Daoy (cell line): ENCODE data around the gene WDCP. TPM values are rescaled to one million over a fixed set of nuclear protein-coding genes. Genes with fewer than 3 reads are reported as not detected.

ENCODE experiments used
- DNase-seq: peaks from one replicate; pipeline ENCODE4 v3.0.0-alpha.2; 2015; ENCODE audit warnings: low read depth
- total RNA-seq: library from RNA; depleted of rRNA; stranded (reverse); fragments of >200 nt; shearing (Covaris generic); gene quantifications from 2 replicates; pipeline ENCODE4 v1.2.3, GENCODE V29; 2014; rRNA removed

WDCP gene
- total RNA-seq, 1 experiment from 2014 or later, result 14.6 TPM

DNA sequence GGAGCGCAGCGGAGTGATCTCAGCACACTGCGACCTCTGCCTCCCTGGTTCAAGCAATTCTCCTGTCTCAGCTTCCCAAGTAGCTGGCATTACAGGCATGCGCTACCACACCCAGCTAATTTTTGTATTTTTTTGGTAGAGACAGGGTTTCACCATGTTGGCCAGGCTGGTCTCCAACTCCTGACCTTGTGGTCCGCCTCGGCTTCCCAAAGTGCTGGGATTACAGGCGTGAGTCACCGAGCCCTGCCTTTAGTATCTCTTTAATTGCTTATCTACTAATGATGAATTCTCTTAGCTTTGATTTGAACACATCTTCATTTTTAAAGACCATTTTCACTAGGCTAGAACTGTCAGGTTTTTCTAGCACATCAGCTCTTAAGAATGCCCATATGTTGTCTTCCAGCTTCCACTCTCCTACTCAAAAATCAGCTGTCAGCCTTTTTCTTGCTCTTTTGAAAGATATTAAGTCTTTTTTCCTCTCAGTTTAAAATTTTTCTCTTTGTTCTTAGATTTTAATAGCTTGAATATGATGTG, 53.4 kb downstream of the WDCP start:
- DNase-seq, result no peak

DNA sequence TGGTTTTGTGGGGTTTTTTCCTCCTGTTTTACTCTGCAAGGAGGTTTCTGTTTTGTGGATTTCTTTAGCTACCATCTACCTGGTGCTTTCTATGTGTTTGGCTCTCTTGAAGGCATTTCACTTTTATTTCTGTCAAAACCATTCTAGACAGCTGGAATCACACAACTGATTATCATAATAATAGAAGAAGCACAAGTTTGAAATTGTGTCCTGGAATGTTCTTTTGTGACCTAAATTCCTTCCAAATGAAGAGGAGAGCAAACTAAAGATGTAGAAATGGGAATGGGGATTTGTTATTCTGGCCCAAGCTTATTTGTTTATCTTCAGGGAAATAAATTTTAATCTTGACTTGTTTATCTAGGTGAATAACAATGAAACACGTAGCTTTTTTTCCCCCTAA, 54.3 kb downstream of the WDCP start:
- DNase-seq, result no peak

DNA sequence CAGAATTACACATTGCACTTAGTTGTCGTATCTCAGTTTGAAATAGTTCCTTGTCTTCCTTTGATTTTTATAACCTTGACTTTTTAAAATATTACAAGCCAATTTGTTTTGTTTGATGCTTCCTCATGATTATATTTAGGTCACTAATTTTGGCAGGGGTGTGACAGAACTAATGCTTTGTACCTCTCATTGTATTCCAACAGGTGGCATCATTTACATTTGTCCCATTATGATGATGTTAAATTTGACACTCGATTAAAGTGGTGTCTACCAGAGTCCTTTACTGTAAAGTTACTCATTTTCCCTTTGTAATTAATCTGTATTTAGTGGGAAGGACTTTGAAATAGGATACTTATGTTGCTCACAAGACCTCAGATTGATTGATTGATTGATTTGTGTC, 58.8 kb downstream of the WDCP start:
- no peak for DNase-seq

Other genes starting within 250 kb of the WDCP start
- 7.9 and 9.7 TPM in 2 replicates for gene ATAD2B, start 120.3 kb downstream of the WDCP start, total RNA-seq
- gene UBXN2A, start 106.9 kb downstream of the WDCP start, total RNA-seq, result 13.5 and 16.2 TPM in 2 replicates
- 0.06 TPM in 1 of 2 replicates, not detected in the other for gene MFSD2B, start 37.3 kb downstream of the WDCP start, total RNA-seq
- 0.98 and 8.5 TPM in 2 replicates for gene FKBP1B, start 2.4 kb upstream of the WDCP start, total RNA-seq
- gene SF3B6, start 28.9 kb upstream of the WDCP start, total RNA-seq, result 314 and 397 TPM in 2 replicates
- 17.6 and 21.4 TPM in 2 replicates for gene TP53I3, start 37.4 kb upstream of the WDCP start, total RNA-seq
- 0.74 and 4.7 TPM in 2 replicates for gene PFN4, start 75.9 kb upstream of the WDCP start, total RNA-seq
- gene FAM228B, start 76.1 kb upstream of the WDCP start, total RNA-seq, result 3.7 and 7.0 TPM in 2 replicates
- not detected in 2 replicates for gene FAM228A, start 127.7 kb upstream of the WDCP start, total RNA-seq